Activated CD8-positive, alpha-beta memory T cell treated with anti-CD3 and anti-CD28 coated beads, Interleukin-2, amount 50 U/mL, for 4 hours (primary cell): ENCODE measurements around the gene ZNF837.
"Not testable (repeated sequence)": the region's sequence is repeated elsewhere in the genome, so short reads cannot be mapped to it uniquely, and the experiment has no call there.

Experiments
- DNase-seq: peaks from one replicate; pipeline ENCODE4 v3.0.0-alpha.2; 2020

ZNF837 gene

GRCh38 chr19:58380662-58381459 lies at the start of gene ZNF837:
Gene ZNF837 (minus strand): TSS chr19:58381030. CDS start chr19:58369332, 11,698 bp downstream.
- DNase-seq: peak; percentile 96

GRCh38 chr19:58429745-58430144 lies 48.9 kb upstream of the ZNF837 start:
- no peak for DNase-seq

GRCh38 chr19:58428617-58429016 lies 47.8 kb upstream of the ZNF837 start:
- DNase-seq: no peak

- DNase-seq: no peak
Observed at GRCh38 chr19:58417071-58417470, 36.2 kb upstream of the ZNF837 start.

- DNase-seq: no peak
Observed at GRCh38 chr19:58416604-58417003, 35.8 kb upstream of the ZNF837 start.

- DNase-seq: no peak
Observed at GRCh38 chr19:58409010-58409790, 28.4 kb upstream of the ZNF837 start.

- peak; percentile 95 for DNase-seq
Observed at GRCh38 chr19:58408152-58409009, 27.6 kb upstream of the ZNF837 start, which contains the start of gene ZNF584. Gene ZNF584 (plus strand): TSS chr19:58408649. CDS start chr19:58409148, 499 bp downstream.

GRCh38 chr19:58407658-58408151 lies 26.9 kb upstream of the ZNF837 start:
- no peak for DNase-seq

GRCh38 chr19:58406818-58407657 lies 26.2 kb upstream of the ZNF837 start:
- DNase-seq: no peak

- not testable (repeated sequence) for DNase-seq
Observed at GRCh38 chr19:58403920-58404478, 23.2 kb upstream of the ZNF837 start.

- no peak for DNase-seq
Observed at GRCh38 chr19:58401840-58402421, 21.1 kb upstream of the ZNF837 start.

GRCh38 chr19:58400916-58401839 lies 20.3 kb upstream of the ZNF837 start:
- DNase-seq: peak; percentile 99

- no peak for DNase-seq
Observed at GRCh38 chr19:58400316-58400915, 19.6 kb upstream of the ZNF837 start.

- no peak for DNase-seq
Observed at GRCh38 chr19:58399903-58400302, 19.1 kb upstream of the ZNF837 start.

- no peak for DNase-seq
Observed at GRCh38 chr19:58398545-58398944, 17.7 kb upstream of the ZNF837 start.

GRCh38 chr19:58398087-58398486 lies 17.3 kb upstream of the ZNF837 start:
- no peak for DNase-seq

GRCh38 chr19:58397533-58398037 lies 16.8 kb upstream of the ZNF837 start:
- no peak for DNase-seq

- no peak for DNase-seq
Observed at GRCh38 chr19:58396691-58397532, 16.1 kb upstream of the ZNF837 start.
